Measurements from ENCODE around the gene KIF5A.

GRCh38 chr12:57550641-57551549 lies 1.1 kb downstream of the KIF5A start:
- no peak for TF ChIP-seq CTCF (IDR thresholded peaks at IDR 0.05)
- no peak for TF ChIP-seq POLR2A (IDR thresholded peaks at IDR 0.05)

Data from right lobe of liver (tissue), 4 donors.